ENCODE data around the gene HDAC5.
"Not testable (repeated sequence)": the region's sequence is repeated elsewhere in the genome, so short reads cannot be mapped to it uniquely, and the experiment has no call there.

HDAC5 gene

DNA sequence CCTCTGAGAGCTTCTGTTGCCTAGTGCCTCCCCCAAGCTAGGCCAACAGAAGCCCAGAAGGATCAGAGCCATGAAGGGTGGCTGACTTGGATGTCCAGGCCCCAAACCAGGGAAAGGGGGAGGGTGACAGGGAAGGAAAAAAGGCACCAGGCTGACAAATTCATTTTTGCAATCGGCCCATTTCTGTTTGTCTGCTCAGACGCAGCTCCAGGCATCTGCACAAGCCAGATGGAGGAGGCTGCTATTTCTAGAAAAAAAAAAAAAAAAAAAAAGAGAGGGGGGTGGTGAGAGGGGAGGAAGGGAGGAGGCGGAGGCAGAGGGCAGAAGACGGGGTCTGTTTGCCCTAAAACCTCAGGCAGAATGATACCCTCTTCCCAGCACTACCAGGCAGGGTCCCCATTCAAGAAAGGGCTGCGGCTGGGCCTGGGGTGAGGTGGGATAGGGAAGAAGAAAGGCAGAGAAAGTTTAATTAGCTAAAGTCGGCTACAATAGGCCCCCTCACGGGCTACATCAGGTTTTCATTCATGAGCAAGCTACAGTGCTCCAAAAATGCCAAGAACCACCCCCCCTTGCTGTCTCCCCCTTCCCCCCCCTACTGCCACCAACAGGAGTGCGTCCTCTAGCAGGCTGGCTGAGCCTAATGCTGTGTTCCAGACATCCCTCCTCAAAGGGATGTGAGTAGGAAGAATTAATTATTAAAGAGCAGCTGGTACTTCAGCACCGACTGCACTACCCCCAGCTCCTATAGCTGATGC, 2.4 kb downstream of the HDAC5 start:
- peaks cover 35% of the 10 kb centered on the region for H3K4me1 Mint-ChIP-seq (ENCODE audit: low read depth)
- DNase-seq: no peak
- H3K36me3 Mint-ChIP-seq (ENCODE audit: low read depth): peaks cover 7% of the 10 kb centered on the region
- H3K4me3 Mint-ChIP-seq: no peak overlapping the region
- no peaks in the 10 kb centered on the region for H3K27me3 Mint-ChIP-seq
- H3K27ac Mint-ChIP-seq: no peak overlapping the region
- H3K9me3 Mint-ChIP-seq: no peaks in the 10 kb centered on the region

GRCh38 chr17:44120281-44120680, 3.2 kb downstream of the HDAC5 start:
- not testable (repeated sequence) for H3K27ac Mint-ChIP-seq; H3K9me3 Mint-ChIP-seq; H3K27me3 Mint-ChIP-seq; H3K36me3 Mint-ChIP-seq (ENCODE audit: low read depth); H3K4me3 Mint-ChIP-seq; DNase-seq
- H3K4me1 Mint-ChIP-seq (ENCODE audit: low read depth): peaks cover 35% of the 10 kb centered on the region

DNA sequence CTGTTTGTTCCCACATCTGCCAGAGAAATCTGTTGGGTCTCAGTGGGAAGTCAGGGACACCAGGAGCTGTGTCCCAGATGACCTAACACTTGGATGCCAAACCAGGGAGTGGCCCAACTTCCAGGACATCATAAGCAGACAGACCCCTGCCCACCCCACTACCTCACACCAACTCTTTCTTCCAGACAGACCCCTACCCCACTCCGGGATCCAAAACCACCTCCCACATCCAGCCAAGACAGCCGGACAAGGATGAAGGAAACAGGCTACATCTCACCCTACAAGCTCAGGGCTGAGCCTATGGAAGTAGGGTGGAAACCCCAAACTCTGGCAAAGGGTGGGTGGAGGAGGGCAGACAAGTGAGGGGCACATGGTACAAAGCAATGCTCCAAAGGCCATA, 3.6 kb downstream of the HDAC5 start:
- Mint-ChIP-seq H3K27ac (no peak overlapping the region), H3K9me3 (no peaks in the 10 kb centered on the region), H3K36me3 (ENCODE audit: low read depth) (peaks cover 7% of the 10 kb centered on the region), H3K4me3 (no peak overlapping the region), H3K4me1 (ENCODE audit: low read depth) (peaks cover 35% of the 10 kb centered on the region), H3K27me3 (no peaks in the 10 kb centered on the region)
- no peak for DNase-seq

- DNase-seq: no peak
- Mint-ChIP-seq H3K4me3 (no peak overlapping the region), H3K4me1 (ENCODE audit: low read depth) (peaks cover 33% of the 10 kb centered on the region), H3K27me3 (no peaks in the 10 kb centered on the region), H3K36me3 (ENCODE audit: low read depth) (peaks cover 7% of the 10 kb centered on the region), H3K27ac (no peak overlapping the region), H3K9me3 (no peaks in the 10 kb centered on the region)
Observed at GRCh38 chr17:44119062-44119461, 4.4 kb downstream of the HDAC5 start.

GRCh38 chr17:44118427-44119050, 4.9 kb downstream of the HDAC5 start:
- Mint-ChIP-seq H3K36me3 (ENCODE audit: low read depth) (peaks cover 5% of the 10 kb centered on the region), H3K4me1 (ENCODE audit: low read depth) (peaks cover 29% of the 10 kb centered on the region), H3K4me3 (no peak overlapping the region), H3K27me3 (no peaks in the 10 kb centered on the region), H3K9me3 (no peaks in the 10 kb centered on the region), H3K27ac (no peak overlapping the region)
- DNase-seq: no peak

- Mint-ChIP-seq H3K27ac (no peak overlapping the region), H3K4me1 (ENCODE audit: low read depth) (peaks cover 32% of the 10 kb centered on the region), H3K36me3 (ENCODE audit: low read depth) (peaks cover 2% of the 10 kb centered on the region), H3K4me3 (no peak overlapping the region), H3K27me3 (no peaks in the 10 kb centered on the region), H3K9me3 (no peaks in the 10 kb centered on the region)
- no peak for DNase-seq
Observed at GRCh38 chr17:44117351-44117750, 6.1 kb downstream of the HDAC5 start.

- peak; percentile 53 for DNase-seq
Observed at GRCh38 chr17:44115585-44116415, 7.6 kb downstream of the HDAC5 start.

DNA sequence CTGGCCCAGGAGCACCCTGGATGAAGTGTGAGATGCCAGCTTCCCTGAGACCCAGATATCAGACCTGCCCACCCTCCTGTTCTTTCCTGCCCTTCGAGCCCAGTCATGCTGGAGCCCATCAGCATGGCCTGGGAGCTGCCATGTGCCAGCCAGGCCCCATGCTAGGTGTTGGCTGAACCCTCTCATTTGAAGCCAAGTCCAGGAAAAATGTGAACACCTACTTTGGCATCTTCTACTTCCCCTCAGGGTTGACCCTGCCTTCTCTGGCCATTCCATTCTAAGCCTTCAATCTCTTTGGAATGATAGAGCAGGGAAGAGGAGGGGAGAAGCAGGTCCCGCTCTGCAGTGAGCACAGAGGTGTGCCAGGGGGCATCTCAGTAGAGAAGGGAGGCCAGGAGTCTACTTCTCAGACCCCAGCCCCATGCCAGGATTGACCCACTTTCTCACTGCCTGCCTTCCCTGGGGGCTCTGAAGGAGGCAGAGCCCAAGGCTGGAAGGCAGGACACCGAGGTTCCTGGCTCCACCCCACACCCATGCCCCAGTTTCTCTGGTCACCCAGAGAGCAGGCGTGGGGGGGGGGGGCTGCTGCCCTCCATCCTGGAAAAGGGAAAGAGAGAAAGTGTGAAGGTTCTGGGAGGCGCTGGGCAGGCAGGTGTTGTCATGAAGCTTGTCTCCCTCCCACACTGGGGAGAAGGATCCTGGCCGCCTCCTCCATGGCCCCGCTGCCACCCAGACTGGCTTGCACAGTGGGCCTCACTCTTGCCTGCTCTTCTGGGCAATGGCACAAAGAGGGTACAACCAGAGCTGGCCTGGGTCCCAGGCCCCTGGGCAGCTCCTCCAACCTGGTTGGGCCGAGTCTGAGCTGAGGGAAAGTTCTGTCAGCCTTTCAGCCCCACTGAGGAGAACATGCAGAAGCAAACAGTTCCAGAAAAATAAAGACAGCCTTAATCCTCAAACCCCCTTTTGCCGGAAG, 9.3 kb downstream of the HDAC5 start:
- no peak overlapping the region for H3K27ac Mint-ChIP-seq

More at GRCh38 chr17:44115585-44116415, 7.6 kb downstream of the HDAC5 start:
- Mint-ChIP-seq H3K9me3 (no peaks in the 10 kb centered on the region), H3K36me3 (ENCODE audit: low read depth) (peaks cover 2% of the 10 kb centered on the region), H3K27me3 (no peaks in the 10 kb centered on the region), H3K4me1 (ENCODE audit: low read depth) (peaks cover 38% of the 10 kb centered on the region), H3K27ac (no peak overlapping the region), H3K4me3 (no peak overlapping the region)

GRCh38 chr17:44113382-44113781, 10.1 kb downstream of the HDAC5 start:
- Mint-ChIP-seq H3K4me1 (ENCODE audit: low read depth) (peaks cover 28% of the 10 kb centered on the region), H3K9me3 (no peaks in the 10 kb centered on the region), H3K36me3 (ENCODE audit: low read depth) (peaks cover 10% of the 10 kb centered on the region), H3K4me3 (no peak overlapping the region), H3K27me3 (no peaks in the 10 kb centered on the region), H3K27ac (no peak overlapping the region)
- DNase-seq: no peak

More for the DNA sequence above, 9.3 kb downstream of the HDAC5 start:
- peaks cover 6% of the 10 kb centered on the region for H3K36me3 Mint-ChIP-seq (ENCODE audit: low read depth)
- H3K9me3 Mint-ChIP-seq: no peaks in the 10 kb centered on the region
- no peak for DNase-seq
- H3K4me1 Mint-ChIP-seq (ENCODE audit: low read depth): peaks cover 30% of the 10 kb centered on the region
- H3K4me3 Mint-ChIP-seq: no peak overlapping the region
- H3K27me3 Mint-ChIP-seq: no peaks in the 10 kb centered on the region

DNA sequence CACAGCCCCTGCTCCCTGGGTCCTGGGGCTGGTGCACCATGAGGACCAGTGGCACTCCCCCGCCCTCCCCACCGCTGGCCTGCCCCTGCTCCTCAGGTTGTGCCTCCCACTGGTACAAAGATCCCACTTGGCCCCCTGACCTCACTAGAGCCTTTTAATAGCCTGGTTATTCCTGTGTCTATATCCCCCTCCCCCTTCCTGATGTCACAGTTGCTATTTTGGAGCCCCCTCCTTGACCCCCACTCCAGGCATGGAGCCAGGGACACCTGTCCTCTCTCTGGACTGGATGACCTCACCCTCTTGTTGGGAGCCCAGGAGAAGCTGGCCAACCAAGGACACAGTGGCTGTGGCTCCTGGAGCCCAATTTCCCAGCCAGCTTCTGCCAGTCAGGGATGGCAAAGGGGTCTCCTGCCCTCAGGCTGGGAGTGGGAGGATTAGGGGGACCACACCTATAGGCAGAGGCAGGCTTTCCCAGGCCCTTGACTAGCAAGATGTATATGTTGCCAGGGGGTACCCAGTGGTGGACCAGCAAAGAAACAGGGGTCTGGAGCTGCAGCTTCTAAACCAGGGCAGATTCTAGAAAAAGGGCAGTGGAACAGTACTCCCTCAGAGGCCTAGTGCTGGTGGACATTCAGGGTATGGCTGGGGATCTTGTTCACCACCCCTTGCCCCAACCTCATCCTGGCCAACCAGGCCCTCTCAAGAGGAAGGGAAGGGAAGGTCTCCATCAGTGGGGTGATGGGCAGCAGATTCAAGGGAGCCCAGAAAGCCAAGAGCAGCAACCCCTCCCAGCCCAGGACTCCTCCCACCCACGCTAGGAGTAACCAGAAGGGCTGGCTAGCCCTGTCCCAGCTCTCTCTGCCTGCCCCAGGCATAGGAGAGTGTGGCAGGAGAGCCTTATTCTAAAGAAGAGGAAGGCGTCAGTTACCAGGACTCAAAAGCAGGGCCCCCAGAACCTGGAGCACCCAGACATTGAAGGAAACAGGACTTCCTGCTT, 10.9 kb downstream of the HDAC5 start:
- Mint-ChIP-seq H3K36me3 (ENCODE audit: low read depth) (peaks cover 10% of the 10 kb centered on the region), H3K27ac (no peak overlapping the region), H3K4me1 (ENCODE audit: low read depth) (peaks cover 28% of the 10 kb centered on the region), H3K9me3 (no peaks in the 10 kb centered on the region), H3K27me3 (no peaks in the 10 kb centered on the region), H3K4me3 (no peak overlapping the region)
- no peak for DNase-seq

DNA sequence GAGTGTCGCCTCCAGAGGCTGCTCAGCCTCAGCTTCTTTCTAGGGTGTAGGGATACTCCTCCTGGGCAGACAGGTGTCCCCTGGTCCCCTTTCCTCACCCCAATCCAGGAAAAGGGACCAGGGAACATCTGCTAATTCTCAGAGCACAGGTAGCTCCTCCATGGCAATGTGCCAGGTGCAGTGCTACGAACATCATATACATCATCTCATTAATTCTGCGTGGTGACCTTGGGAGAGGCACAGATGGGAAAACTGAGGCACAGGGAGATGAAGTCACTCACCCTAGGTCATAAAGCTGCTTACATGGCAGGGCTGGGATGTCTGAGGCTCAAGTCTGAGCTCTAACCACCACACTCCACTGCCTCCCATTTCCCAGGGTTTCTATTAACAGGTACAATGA, 11.7 kb downstream of the HDAC5 start:
- Mint-ChIP-seq H3K27ac (no peak overlapping the region), H3K27me3 (no peaks in the 10 kb centered on the region), H3K4me3 (no peak overlapping the region), H3K36me3 (ENCODE audit: low read depth) (peaks cover 8% of the 10 kb centered on the region), H3K4me1 (ENCODE audit: low read depth) (peaks cover 28% of the 10 kb centered on the region), H3K9me3 (no peaks in the 10 kb centered on the region)
- DNase-seq: no peak

GRCh38 chr17:44110823-44111633, 12.4 kb downstream of the HDAC5 start:
- peaks cover 28% of the 10 kb centered on the region for H3K4me1 Mint-ChIP-seq (ENCODE audit: low read depth)
- peaks cover 7% of the 10 kb centered on the region for H3K36me3 Mint-ChIP-seq (ENCODE audit: low read depth)
- no peaks in the 10 kb centered on the region for H3K27me3 Mint-ChIP-seq
- DNase-seq: peak; percentile 71
- no peaks in the 10 kb centered on the region for H3K9me3 Mint-ChIP-seq
- H3K4me3 Mint-ChIP-seq: peak overlapping the region; percentile 57
- no peak overlapping the region for H3K27ac Mint-ChIP-seq

Measured in activated T-cell treated with anti-CD3 and anti-CD28 coated beads, Interleukin-2, amount 50 U/mL, for 24 hours (primary cell).